ENCODE data around the gene HERPUD1. TPM values are rescaled to one million over a fixed set of nuclear protein-coding genes. Genes with fewer than 3 reads are reported as not detected.
A peak's percentile ranks its signal among the peaks of the same experiment; 100 is the strongest.
"Not testable (repeated sequence)": the region's sequence is repeated elsewhere in the genome, so short reads cannot be mapped to it uniquely, and the experiment has no call there.

HERPUD1 gene
- total RNA-seq, 1 donor from 2014 or later, result 76.2 TPM

- Histone ChIP-seq H3K9ac (ENCODE audit: low read depth in 1 of 3, low read length in 3 of 3) (peak overlapping the region; percentile 24 to 80 (median 62)), H3K36me3 (ENCODE audit: control insufficient read depth in 3 of 3, insufficient read depth in 3 of 3, low read length in 3 of 3) (no peaks in the 10 kb centered on the region), H3K27ac (ENCODE audit: low read depth, low read length) (no peak overlapping the region), H3K27me3 (ENCODE audit: control insufficient read depth in 3 of 3, insufficient read depth in 3 of 3, low read length in 3 of 3) (no peaks in the 10 kb centered on the region), H3K4me1 (ENCODE audit: control insufficient read depth in 3 of 3, insufficient read depth in 3 of 3, low read length in 3 of 3) (peaks cover 29 to 49% (median 32%) of the 10 kb centered on the region in 3 donors), H3K4me3 (ENCODE audit: low read length in 3 of 3) (peak overlapping the region; percentile 41 to 91 (median 89)), H3K9me3 (ENCODE audit: control insufficient read depth in 3 of 3, low read length in 3 of 3) (no peaks in the 10 kb centered on the region)
Observed at GRCh38 chr16:56990407-56991286, 58.7 kb downstream of the HERPUD1 start.

- not testable (repeated sequence) for H3K36me3 ChIP-seq (ENCODE audit: control insufficient read depth in 3 of 3, insufficient read depth in 3 of 3, low read length in 3 of 3); H3K27ac ChIP-seq (ENCODE audit: low read depth, low read length); H3K9me3 ChIP-seq (ENCODE audit: control insufficient read depth in 3 of 3, low read length in 3 of 3); H3K9ac ChIP-seq (ENCODE audit: low read depth in 1 of 3, low read length in 3 of 3); H3K27me3 ChIP-seq (ENCODE audit: control insufficient read depth in 3 of 3, insufficient read depth in 3 of 3, low read length in 3 of 3); H3K4me3 ChIP-seq (ENCODE audit: low read length in 3 of 3)
- peaks cover 22 to 43% (median 25%) of the 10 kb centered on the region in 3 donors for H3K4me1 ChIP-seq (ENCODE audit: control insufficient read depth in 3 of 3, insufficient read depth in 3 of 3, low read length in 3 of 3)
Observed at GRCh38 chr16:56992431-56992830, 60.5 kb downstream of the HERPUD1 start.

DNA sequence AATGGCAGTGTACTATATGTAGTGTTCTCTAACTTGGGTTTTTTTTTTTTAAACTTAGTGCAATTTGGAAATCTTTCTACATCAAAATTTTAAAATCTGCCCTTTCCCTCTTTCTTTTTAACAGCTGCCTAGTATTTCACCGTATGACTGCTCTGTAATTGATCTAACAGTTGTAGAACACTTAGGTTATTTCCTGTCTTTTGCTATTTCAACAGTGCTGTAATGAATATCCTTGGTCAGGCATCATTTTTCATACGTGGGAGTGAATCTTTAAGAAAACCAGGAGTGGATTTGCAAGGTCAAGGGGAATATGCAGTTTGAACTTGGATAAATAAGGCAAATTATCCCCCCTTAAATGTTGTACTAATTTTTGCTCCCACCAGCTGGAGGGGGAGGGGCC lies 61.3 kb downstream of the HERPUD1 start:
- no peak overlapping the region for H3K4me3 ChIP-seq (ENCODE audit: low read length in 3 of 3)
- peaks cover 21 to 40% (median 22%) of the 10 kb centered on the region in 3 donors for H3K4me1 ChIP-seq (ENCODE audit: control insufficient read depth in 3 of 3, insufficient read depth in 3 of 3, low read length in 3 of 3)
- H3K9me3 ChIP-seq (ENCODE audit: control insufficient read depth in 3 of 3, low read length in 3 of 3), result no peaks in the 10 kb centered on the region
- H3K27ac ChIP-seq (ENCODE audit: low read depth, low read length), result no peak overlapping the region
- no peaks in the 10 kb centered on the region for H3K27me3 ChIP-seq (ENCODE audit: control insufficient read depth in 3 of 3, insufficient read depth in 3 of 3, low read length in 3 of 3)
- no peak overlapping the region for H3K9ac ChIP-seq (ENCODE audit: low read depth in 1 of 3, low read length in 3 of 3)
- H3K36me3 ChIP-seq (ENCODE audit: control insufficient read depth in 3 of 3, insufficient read depth in 3 of 3, low read length in 3 of 3), result no peaks in the 10 kb centered on the region

DNA sequence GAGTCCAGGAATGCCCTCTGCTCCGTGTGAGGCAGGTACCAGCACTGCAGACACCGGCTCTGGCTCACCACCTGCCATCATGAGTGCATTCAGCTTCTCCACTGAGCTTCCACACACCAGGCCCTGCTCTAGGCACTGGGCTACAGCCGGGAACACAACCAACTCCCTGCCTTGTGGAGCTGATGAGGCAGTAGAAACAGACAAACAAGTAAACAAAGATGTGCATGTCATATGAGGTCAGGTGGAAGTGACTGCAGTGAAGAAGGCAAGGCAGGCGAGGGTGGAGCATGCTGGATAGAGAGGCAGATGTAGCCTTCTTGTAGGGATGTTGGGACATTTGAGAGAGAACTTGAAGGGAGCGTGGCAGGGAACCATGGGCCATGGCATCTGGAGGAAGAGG lies 62.4 kb downstream of the HERPUD1 start:
- Histone ChIP-seq H3K9ac (ENCODE audit: low read depth in 1 of 3, low read length in 3 of 3) (no peak overlapping the region), H3K9me3 (ENCODE audit: control insufficient read depth in 3 of 3, low read length in 3 of 3) (no peaks in the 10 kb centered on the region), H3K4me1 (ENCODE audit: control insufficient read depth in 3 of 3, insufficient read depth in 3 of 3, low read length in 3 of 3) (peaks cover 14 to 32% (median 18%) of the 10 kb centered on the region in 3 donors), H3K27me3 (ENCODE audit: control insufficient read depth in 3 of 3, insufficient read depth in 3 of 3, low read length in 3 of 3) (no peaks in the 10 kb centered on the region), H3K36me3 (ENCODE audit: control insufficient read depth in 3 of 3, insufficient read depth in 3 of 3, low read length in 3 of 3) (no peaks in the 10 kb centered on the region), H3K27ac (ENCODE audit: low read depth, low read length) (no peak overlapping the region), H3K4me3 (ENCODE audit: low read length in 3 of 3) (no peak overlapping the region)

Other genes starting within 250 kb of the HERPUD1 start
- gene MT1X, start 249.7 kb upstream of the HERPUD1 start, total RNA-seq, result 11.5 TPM
- gene NUP93, start 202.0 kb upstream of the HERPUD1 start, total RNA-seq, result 54.8 TPM
- not detected for gene SLC12A3, start 66.9 kb upstream of the HERPUD1 start, total RNA-seq
- gene CETP, start 29.8 kb downstream of the HERPUD1 start, total RNA-seq, result 3.1 TPM
- gene NLRC5, start 57.4 kb downstream of the HERPUD1 start, total RNA-seq, result 5.7 TPM
- 8.9 TPM for gene CPNE2, start 160.4 kb downstream of the HERPUD1 start, total RNA-seq